Keratinocyte (primary cell): ENCODE results near the gene AIFM2. TPM values are rescaled to one million over a fixed set of nuclear protein-coding genes. Genes with fewer than 3 reads are reported as not detected.

Experiments used
- DNase-seq: peaks from one replicate; pipeline ENCODE4 v3.0.0-alpha.2; 2011; ENCODE audit warnings: low read depth, missing footprints, low spot score
- FAIRE-seq: peaks from 2 replicates; lab custom pipeline; 2011; peaks lifted over from hg19 to GRCh38; lab: Jason Lieb, UNC
- H2AFZ ChIP-seq: 2 replicates; pipeline ENCODE4 v1.6.0; 2012; ENCODE audit warnings: low read length, control low read depth, inconsistent platforms; ENCODE audit not compliant: control insufficient read depth
- H3K27ac ChIP-seq: 2 replicates; pipeline ENCODE4 v1.5.1; 2011; ENCODE audit warnings: low read length; ENCODE audit not compliant: control insufficient read depth, insufficient read depth
- H3K27me3 ChIP-seq: 3 replicates; pipeline ENCODE4 v1.6.0; 2011; ENCODE audit warnings: low read length; ENCODE audit not compliant: control insufficient read depth, insufficient read depth; ENCODE audit errors: extremely low read depth
- H3K36me3 ChIP-seq, 2 experiments: 2 replicates in 1 of 2; 3 replicates in 1 of 2; pipeline ENCODE4 v1.5.1; 2011; ENCODE audit warnings: low read length in 2 of 2, mild to moderate bottlenecking in 1 of 2; ENCODE audit not compliant: control insufficient read depth in 2 of 2, insufficient read depth in 2 of 2; ENCODE audit errors: extremely low read depth in 1 of 2
- H3K4me1 ChIP-seq: 3 replicates; pipeline ENCODE4 v1.5.1; 2011; ENCODE audit warnings: low read length; ENCODE audit not compliant: control insufficient read depth, insufficient read depth; ENCODE audit errors: extremely low read depth
- H3K4me2 ChIP-seq: 3 replicates; pipeline ENCODE4 v1.6.0; 2011; ENCODE audit warnings: low read depth, low read length; ENCODE audit not compliant: control insufficient read depth, insufficient read depth; ENCODE audit errors: extremely low read depth
- H3K4me3 ChIP-seq, 3 experiments: fragments of 200-600 bp in 1 of 3; sonication (generic) in 1 of 3; 2 replicates in 2 of 3; 3 replicates in 1 of 3; pipeline ENCODE4 v1.5.1; 2011 to 2016; ENCODE audit warnings: low read length in 3 of 3, mild to moderate bottlenecking in 3 of 3, control low read depth in 2 of 3, inconsistent platforms in 1 of 3, low read depth in 1 of 3, mixed read lengths in 1 of 3, mixed run types in 1 of 3, moderate library complexity in 1 of 3; ENCODE audit not compliant: control insufficient read depth in 2 of 3, insufficient read depth in 2 of 3; ENCODE audit errors: extremely low read depth in 1 of 3
- H3K79me2 ChIP-seq: 2 replicates; pipeline ENCODE4 v1.6.0; 2012; ENCODE audit warnings: low read length; ENCODE audit not compliant: control insufficient read depth, insufficient read depth
- H3K9ac ChIP-seq: 3 replicates; pipeline ENCODE4 v1.6.0; 2011; ENCODE audit warnings: low read length; ENCODE audit not compliant: control insufficient read depth, insufficient read depth; ENCODE audit errors: extremely low read depth
- H3K9me1 ChIP-seq: 3 replicates; pipeline ENCODE4 v1.6.0; 2011; ENCODE audit warnings: low read length; ENCODE audit not compliant: control insufficient read depth, insufficient read depth; ENCODE audit errors: extremely low read depth
- H3K9me3 ChIP-seq: 2 replicates; pipeline ENCODE4 v1.5.1; 2012; ENCODE audit warnings: low read depth, low read length; ENCODE audit not compliant: control insufficient read depth
- H4K20me1 ChIP-seq: 3 replicates; pipeline ENCODE4 v1.6.0; 2011; ENCODE audit warnings: low read length; ENCODE audit not compliant: control insufficient read depth, insufficient read depth; ENCODE audit errors: extremely low read depth
- CTCF ChIP-seq, 3 experiments: IDR thresholded peaks in 1 of 3; conservative IDR thresholded peaks in 1 of 3; optimal IDR thresholded peaks in 1 of 3; 2 replicates in 2 of 3; 3 replicates in 1 of 3; pipeline versions ENCODE3 to v1.5.1; 2011; ENCODE audit warnings: low read length in 3 of 3, mild to moderate bottlenecking in 3 of 3, moderate library complexity in 2 of 3, control low read depth in 1 of 3, inconsistent platforms in 1 of 3; ENCODE audit not compliant: insufficient read depth in 2 of 3; ENCODE audit errors: extremely low read depth in 1 of 3
- EZH2 ChIP-seq: IDR thresholded peaks from one replicate; pipeline ENCODE4 v1.6.1; 2012; ENCODE audit warnings: inconsistent platforms, mild to moderate bottlenecking, low read length, moderate library complexity
- dilution Hi-C: fragments of 300-500 bp; cut with MboI; formaldehyde crosslinking; loops from one replicate; pipeline ENCODE4 v1.7.0; 2020; ENCODE audit warnings: low sequenced_read_pairs; ENCODE audit not compliant: extremely low pct_ligation_motif_present
- polyA plus RNA-seq, 5 experiments: library from polyadenylated mRNA; depleted of rRNA in 3 of 5; stranded (reverse) in 3 of 5; stranded (forward) in 1 of 5; unstranded in 1 of 5; fragments of >200 nt; gene quantifications; 1 replicate in 1 of 5; 2 replicates in 3 of 5; 3 replicates in 1 of 5; pipeline versions ENCODE4 v1.2.1 to v1.2.3, GENCODE V29; 2011 to 2012; ENCODE audit warnings: missing spikeins in 2 of 5, low read depth in 1 of 5, low replicate concordance in 1 of 5

The AIFM2 gene
- polyA plus RNA-seq, 1 donor (not counting 4 experiments of a cell fraction or from before 2014, with no cell fraction given) = 1.8 TPM

- Histone ChIP-seq H3K9me1 (peaks cover 2% of the 10 kb centered on the region), H3K4me1 (no peaks in the 10 kb centered on the region), H3K79me2 (no peaks in the 10 kb centered on the region), H3K4me3 (no peak overlapping the region), H3K4me2 (no peak overlapping the region), H2AFZ (no peak overlapping the region), H3K9ac (no peak overlapping the region), H3K27ac (no peak overlapping the region), H3K27me3 (no peaks in the 10 kb centered on the region), H4K20me1 (no peaks in the 10 kb centered on the region), H3K9me3 (no peaks in the 10 kb centered on the region), H3K36me3 (no peaks in the 10 kb centered on the region)
- dilution Hi-C loops = no loop called here
- FAIRE-seq (no peak), DNase-seq (no peak)
- TF ChIP-seq CTCF (optimal IDR thresholded peaks at IDR 0.05 in 1 of 3, IDR thresholded peaks at IDR 0.05 in 1 of 3, conservative IDR thresholded peaks at IDR 0.05 in 1 of 3; ENCODE audit: extremely low read depth in 1 of 3, insufficient read depth in 2 of 3, low read length in 3 of 3) = no peak
- TF ChIP-seq EZH2 = no peak
Measured at GRCh38 chr10:70120417-70120816, 12.2 kb downstream of the AIFM2 start.

GRCh38 chr10:70119623-70120022 lies 13.0 kb downstream of the AIFM2 start:
- no peaks in the 10 kb centered on the region for H3K4me1 ChIP-seq
- DNase-seq = no peak
- H3K9ac ChIP-seq = no peak overlapping the region
- FAIRE-seq = no peak
- no peak overlapping the region for H2AFZ ChIP-seq
- no peaks in the 10 kb centered on the region for H3K27me3 ChIP-seq
- H3K9me3 ChIP-seq = no peaks in the 10 kb centered on the region
- H3K36me3 ChIP-seq = no peaks in the 10 kb centered on the region
- H3K4me2 ChIP-seq = no peak overlapping the region
- no peaks in the 10 kb centered on the region for H4K20me1 ChIP-seq
- peaks cover 2% of the 10 kb centered on the region for H3K9me1 ChIP-seq
- TF ChIP-seq EZH2 (no peak), CTCF (optimal IDR thresholded peaks at IDR 0.05 in 1 of 3, IDR thresholded peaks at IDR 0.05 in 1 of 3, conservative IDR thresholded peaks at IDR 0.05 in 1 of 3; ENCODE audit: extremely low read depth in 1 of 3, insufficient read depth in 2 of 3, low read length in 3 of 3) (no peak)
- no peak overlapping the region for H3K4me3 ChIP-seq
- H3K79me2 ChIP-seq = no peaks in the 10 kb centered on the region
- H3K27ac ChIP-seq = no peak overlapping the region
- dilution Hi-C loops = no loop called here
